H1 (cell line): ENCODE results near the gene WDR27. TPM values are rescaled to one million over a fixed set of nuclear protein-coding genes. Genes with fewer than 3 reads are reported as not detected.

Experiments
- CTCF ChIA-PET: fragments of 300-600 bp; sonication (Branson Sonifier 250); formaldehyde crosslinking; loops from one replicate; lab custom pipeline; 2021; ENCODE audit not compliant: partially characterized antibody; lab: Charles Lee
- POLR2A ChIA-PET: fragments of 300-600 bp; sonication (Branson Sonifier 250); formaldehyde crosslinking; loops from one replicate; lab custom pipeline; 2021; ENCODE audit warnings: inconsistent platforms; ENCODE audit not compliant: partially characterized antibody; lab: Charles Lee
- DNase-seq, 2 experiments: peaks; one replicate each; pipeline versions ENCODE4 v3.0.0 to v3.0.0-alpha.2; 2010 to 2022; ENCODE audit warnings: low spot score in 2 of 2, low read depth in 1 of 2, mixed read lengths in 1 of 2
- FAIRE-seq: peaks from 2 replicates; lab custom pipeline; 2011; peaks lifted over from hg19 to GRCh38; lab: Jason Lieb, UNC
- H2AFZ ChIP-seq: 2 replicates; pipeline ENCODE4 v1.8.1; 2012; ENCODE audit warnings: low read length, inconsistent platforms
- H2AK5ac ChIP-seq: 2 replicates; pipeline ENCODE4 v1.6.1; 2013; ENCODE audit warnings: low read depth, low read length
- H2BK120ac ChIP-seq: replicated peaks from 2 replicates; pipeline ENCODE3; 2013; ENCODE audit warnings: low read depth, low read length, inconsistent platforms
- H2BK12ac ChIP-seq: 2 replicates; pipeline ENCODE4 v1.6.1; 2013; ENCODE audit warnings: low read depth, low read length
- H2BK15ac ChIP-seq: 2 replicates; pipeline ENCODE4 v1.6.1; 2013; ENCODE audit warnings: low read length
- H2BK20ac ChIP-seq: 2 replicates; pipeline ENCODE4 v1.6.1; 2013; ENCODE audit warnings: low read length
- H2BK5ac ChIP-seq: 2 replicates; pipeline ENCODE4 v1.6.1; 2013; ENCODE audit warnings: low read depth, low read length
- H3K14ac ChIP-seq: 2 replicates; pipeline ENCODE4 v1.6.1; 2013; ENCODE audit warnings: inconsistent platforms; ENCODE audit not compliant: insufficient read length
- H3K18ac ChIP-seq: 2 replicates; pipeline ENCODE4 v1.6.1; 2013; ENCODE audit warnings: low read length; ENCODE audit errors: extremely low read depth
- H3K23ac ChIP-seq: 2 replicates; pipeline ENCODE4 v1.6.1; 2013; ENCODE audit warnings: inconsistent platforms; ENCODE audit not compliant: insufficient read length
- H3K23me2 ChIP-seq: 2 replicates; pipeline ENCODE4 v1.6.1; 2013; ENCODE audit warnings: low read depth, low read length
- H3K27ac ChIP-seq: 2 replicates; pipeline ENCODE4 v1.6.1; 2011; ENCODE audit warnings: low read depth, low read length, inconsistent platforms
- H3K27me3 ChIP-seq, 4 experiments: replicated peaks in 1 of 4; 1 replicate in 1 of 4; 2 replicates in 3 of 4; pipeline versions ENCODE4 v1.6.1 to v1.8.1; 2011 to 2013; ENCODE audit warnings: low read length in 3 of 4, mild to moderate bottlenecking in 3 of 4, inconsistent platforms in 2 of 4, mixed read lengths in 2 of 4, moderate library complexity in 1 of 4; ENCODE audit not compliant: control insufficient read depth in 3 of 4, insufficient read depth in 3 of 4; ENCODE audit errors: extremely low read depth in 1 of 4
- H3K36me3 ChIP-seq, 4 experiments: 2 replicates each; pipeline versions ENCODE4 v1.6.1 to v1.8.1; 2011 to 2013; ENCODE audit warnings: mild to moderate bottlenecking in 4 of 4, low read length in 3 of 4, moderate library complexity in 2 of 4, control low read depth in 1 of 4, inconsistent platforms in 1 of 4; ENCODE audit not compliant: insufficient read depth in 4 of 4, control insufficient read depth in 2 of 4
- H3K4ac ChIP-seq: replicated peaks from 2 replicates; pipeline ENCODE3; 2013; ENCODE audit warnings: low read length, low read depth, mixed read lengths, inconsistent platforms; ENCODE audit not compliant: insufficient read length
- H3K4me1 ChIP-seq, 4 experiments: replicated peaks in 1 of 4; 1 replicate in 1 of 4; 2 replicates in 3 of 4; pipeline versions ENCODE4 v1.6.1 to v1.8.1; 2011 to 2013; ENCODE audit warnings: low read length in 3 of 4, inconsistent platforms in 2 of 4, mixed read lengths in 1 of 4; ENCODE audit not compliant: insufficient read depth in 4 of 4, control insufficient read depth in 3 of 4
- H3K4me2 ChIP-seq, 2 experiments: 2 replicates each; pipeline versions ENCODE4 v1.6.1 to v1.8.1; 2011 to 2013; ENCODE audit warnings: low read depth in 2 of 2, low read length in 2 of 2, control low read depth in 1 of 2, inconsistent platforms in 1 of 2, mild to moderate bottlenecking in 1 of 2; ENCODE audit not compliant: insufficient read depth in 1 of 2
- H3K4me3 ChIP-seq, 4 experiments: fragments of 200-600, 300-600 bp in 1 of 4; sonication (generic), shearing (Covaris generic), sonication (Bioruptor Twin) in 1 of 4; 2 replicates each; pipeline versions ENCODE4 v1.5.1 to v1.8.1; 2011 to 2016; ENCODE audit warnings: low read length in 4 of 4, low read depth in 3 of 4, control low read depth in 2 of 4, inconsistent platforms in 2 of 4, mild to moderate bottlenecking in 2 of 4, mixed read lengths in 1 of 4, moderate library complexity in 1 of 4; ENCODE audit not compliant: insufficient read depth in 2 of 4; ENCODE audit errors: extremely low read depth in 1 of 4
- H3K56ac ChIP-seq: replicated peaks from 2 replicates; pipeline ENCODE3; 2013; ENCODE audit warnings: low read depth, mild to moderate bottlenecking, mixed read lengths, low read length, inconsistent platforms; ENCODE audit not compliant: insufficient read length
- H3K79me1 ChIP-seq: 2 replicates; pipeline ENCODE4 v1.6.1; 2013; ENCODE audit warnings: low read depth, low read length, control low read depth
- H3K79me2 ChIP-seq, 2 experiments: 2 replicates each; pipeline versions ENCODE4 v1.6.1 to v1.8.1; 2012 to 2013; ENCODE audit warnings: low read length in 2 of 2, mild to moderate bottlenecking in 2 of 2, inconsistent platforms in 1 of 2; ENCODE audit not compliant: insufficient read depth in 2 of 2, control insufficient read depth in 1 of 2
- H3K9ac ChIP-seq, 4 experiments: replicated peaks in 1 of 4; 1 replicate in 1 of 4; 2 replicates in 3 of 4; pipeline versions ENCODE4 v1.6.1 to v1.8.1; 2011 to 2013; ENCODE audit warnings: low read depth in 3 of 4, low read length in 3 of 4, control low read depth in 2 of 4, mild to moderate bottlenecking in 2 of 4, moderate library complexity in 2 of 4, inconsistent platforms in 1 of 4; ENCODE audit errors: extremely low read depth in 1 of 4
- H3K9me3 ChIP-seq, 2 experiments: 2 replicates each; pipeline versions ENCODE4 v1.6.1 to v1.8.1; 2012 to 2013; ENCODE audit warnings: mild to moderate bottlenecking in 2 of 2, moderate library complexity in 2 of 2, control low read depth in 1 of 2, inconsistent platforms in 1 of 2, low read depth in 1 of 2, low read length in 1 of 2, mixed read lengths in 1 of 2; ENCODE audit not compliant: insufficient read depth in 2 of 2
- H4K20me1 ChIP-seq, 2 experiments: replicated peaks in 1 of 2; 2 replicates each; pipeline versions ENCODE3 to v1.8.1; 2011 to 2013; ENCODE audit warnings: inconsistent platforms in 2 of 2, low read length in 2 of 2, mild to moderate bottlenecking in 1 of 2; ENCODE audit not compliant: insufficient read depth in 2 of 2, control insufficient read depth in 1 of 2
- H4K5ac ChIP-seq: 2 replicates; pipeline ENCODE4 v1.6.1; 2013; ENCODE audit warnings: low read length, low read depth, mixed read lengths, inconsistent platforms; ENCODE audit not compliant: insufficient read length
- H4K8ac ChIP-seq: 2 replicates; pipeline ENCODE4 v1.8.0; 2013; ENCODE audit warnings: mild to moderate bottlenecking, moderate library complexity, low read length, inconsistent platforms; ENCODE audit not compliant: insufficient read depth; ENCODE audit errors: extremely low read depth
- H4K91ac ChIP-seq: replicated peaks from 2 replicates; pipeline ENCODE3; 2013; ENCODE audit warnings: low read length, mixed read lengths, inconsistent platforms; ENCODE audit not compliant: insufficient read length
- ASH2L ChIP-seq: fragments of 200-600, 300-600 bp; sonication (generic); IDR thresholded peaks from one replicate; pipeline ENCODE4 v1.7.1; 2017; ENCODE audit warnings: low read length
- BRCA1 ChIP-seq: IDR thresholded peaks from 2 replicates; pipeline ENCODE4 v1.6.1; 2012; ENCODE audit warnings: low read depth, low read length, improper control_type of control experiment
- CBX8 ChIP-seq: fragments of 300-800, 300-1000 bp; sonication (generic); IDR thresholded peaks from 2 replicates; pipeline ENCODE4 v1.7.1; 2016; ENCODE audit warnings: low read depth, low read length, borderline replicate concordance
- CHD2 ChIP-seq: IDR thresholded peaks from 2 replicates; pipeline ENCODE4 v1.6.1; 2012; ENCODE audit warnings: low read length, improper control_type of control experiment
- EGR1 ChIP-seq: IDR thresholded peaks from 2 replicates; pipeline ENCODE4 v1.6.1; 2011; ENCODE audit warnings: low read depth, low read length, borderline replicate concordance
- FOSL1 ChIP-seq: IDR thresholded peaks from 2 replicates; pipeline ENCODE4 v1.6.1; 2011; ENCODE audit warnings: mild to moderate bottlenecking, low read depth, low read length, moderate library complexity; ENCODE audit not compliant: insufficient read depth
- JUN ChIP-seq: IDR thresholded peaks from 2 replicates; pipeline ENCODE4 v1.6.1; 2011; ENCODE audit warnings: low read depth, mild to moderate bottlenecking, improper control_type of control experiment, low read length
- KDM1A ChIP-seq: fragments of 200-600, 300-600 bp; sonication (generic); IDR thresholded peaks from 2 replicates; pipeline ENCODE4 v1.7.1; 2016; ENCODE audit warnings: mild to moderate bottlenecking, low read length, borderline replicate concordance
- KDM5A ChIP-seq: fragments of 200-600 bp; IDR thresholded peaks from 2 replicates; pipeline ENCODE4 v1.7.1; 2012; ENCODE audit warnings: mild to moderate bottlenecking, low read length, inconsistent platforms, mixed read lengths
- NANOG ChIP-seq: IDR thresholded peaks from 2 replicates; pipeline ENCODE4 v1.6.1; 2011; ENCODE audit warnings: low read length, low read depth, mild to moderate bottlenecking, inconsistent platforms; ENCODE audit not compliant: insufficient read depth, poor library complexity, severe bottlenecking
- PHF8 ChIP-seq: fragments of 200-600 bp; sonication (generic); conservative IDR thresholded peaks from 2 replicates; pipeline ENCODE4 v1.7.1; 2012; ENCODE audit warnings: low read depth, mild to moderate bottlenecking, inconsistent platforms, low read length, moderate library complexity
- RBBP5 ChIP-seq: IDR thresholded peaks from 2 replicates; pipeline ENCODE4 v1.7.1; 2012; ENCODE audit warnings: low read depth, mild to moderate bottlenecking, inconsistent platforms, low read length, moderate library complexity, borderline replicate concordance
- RFX5 ChIP-seq: IDR thresholded peaks from 2 replicates; pipeline ENCODE4 v1.6.1; 2011; ENCODE audit warnings: low read depth, low read length, improper control_type of control experiment, borderline replicate concordance
- SP2 ChIP-seq: IDR thresholded peaks from 2 replicates; pipeline ENCODE4 v1.6.1; 2012; ENCODE audit warnings: mild to moderate bottlenecking, low read length, inconsistent platforms
- SUZ12 ChIP-seq: fragments of 200-600 bp; sonication (generic); IDR thresholded peaks from 2 replicates; pipeline ENCODE4 v1.6.1; 2012; ENCODE audit warnings: mild to moderate bottlenecking, inconsistent platforms, low read length, moderate library complexity, mixed read lengths
- WGBS, 2 experiments: shearing (Covaris generic) in 1 of 2; methylation state at CpG; one replicate each; pipeline versions ENCODE4 v1.1.6 to v1.1.7; 2013 to 2015; ENCODE audit warnings: low lambda C conversion rate in 2 of 2, mixed read lengths in 2 of 2, inconsistent platforms in 1 of 2, low coverage in 1 of 2, missing lambda C conversion rate in 1 of 2; ENCODE audit not compliant: insufficient replicate concordance in 2 of 2, insufficient coverage in 1 of 2, insufficient read length in 1 of 2; ENCODE audit errors: extremely low coverage in 1 of 2, missing lambda C conversion rate in 1 of 2; 5-methylcytosine and 5-hydroxymethylcytosine counted together
- polyA plus RNA-seq, 7 experiments: library from polyadenylated mRNA; depleted of rRNA in 3 of 7; stranded (reverse) in 5 of 7; unstranded in 2 of 7; fragments of >200 nt in 5 of 7; fragments of 200-250 nt in 2 of 7; gene quantifications; 1 replicate in 5 of 7; 2 replicates in 1 of 7; 4 replicates in 1 of 7; pipeline versions ENCODE4 v1.2.1 to v1.2.3, GENCODE V29; 2011 to 2013; ENCODE audit warnings: missing spikeins in 2 of 7, mixed read lengths in 2 of 7
- total RNA-seq: library from RNA; stranded (reverse); fragmentation: NEBNext Ultra II Directional; extraction: Animal tissue kit (Norgen Biotek cat#: 25700); gene quantifications from 2 replicates; pipeline ENCODE4 v1.2.1, GENCODE V29; 2021

Gene WDR27
- total and polyA plus RNA-seq, 2 of the 8 experiments (the other 6 are each of a cell fraction or from before 2014, with no cell fraction given) = 53.6 to 68.6 TPM

- no peak overlapping the region for H4K8ac ChIP-seq
- peaks cover 5% of the 10 kb centered on the region for H3K79me1 ChIP-seq
- no peak overlapping the region for H3K18ac ChIP-seq
- FAIRE-seq = no peak
- 80% methylated on average over 7 of the region's 7 CpGs; no CpG with 5 or more reads in 1 of the 2 experiments for WGBS, 2 experiments
- no peak overlapping the region for H3K23ac ChIP-seq
- peaks cover 4 to 27% (median 24%) of the 10 kb centered on the region in 4 experiments for H3K4me1 ChIP-seq
- no peak overlapping the region for H3K14ac ChIP-seq
- no peak overlapping the region for H2BK12ac ChIP-seq
- H3K4me3 ChIP-seq = no peak overlapping the region
- no peak overlapping the region for H2AFZ ChIP-seq
- ChIA-PET POLR2A (interaction anchor here (1.0 kb wide), 1 partner anchor 24 kb away, joined by 3 read pairs; no protein-coding TSS in a partner anchor), CTCF (no interaction called here)
- H3K4me2 ChIP-seq = no peak overlapping the region
- no peak overlapping the region for H2BK5ac ChIP-seq
- H3K23me2 ChIP-seq = peaks cover 7% of the 10 kb centered on the region
- H3K79me2 ChIP-seq = peaks cover 4% of the 10 kb centered on the region in 2 experiments; a peak in 2 of 4 replicates
- no peaks in the 10 kb centered on the region; a peak in 1 of 4 replicates for H3K9me3 ChIP-seq
- no peak overlapping the region for H2AK5ac ChIP-seq
- H4K91ac ChIP-seq = no peak overlapping the region
- H4K20me1 ChIP-seq = peaks cover 2 to 10% of the 10 kb centered on the region in 2 experiments
- H3K36me3 ChIP-seq = peaks cover 4 to 27% (median 17%) of the 10 kb centered on the region in 4 experiments
- no peak overlapping the region for H3K9ac ChIP-seq
- H3K4ac ChIP-seq = no peak overlapping the region
- no peak overlapping the region for H4K5ac ChIP-seq
- H2BK15ac ChIP-seq = no peak overlapping the region
- no peak for DNase-seq
- 0 out of 2 replicates have a peak overlapping the region, but pooled peaks have one; percentile 1 for H3K27ac ChIP-seq
- no peaks in the 10 kb centered on the region for H3K27me3 ChIP-seq
- H3K56ac ChIP-seq = no peak overlapping the region
- H2BK20ac ChIP-seq = no peak overlapping the region
- H2BK120ac ChIP-seq = no peak overlapping the region
- TF ChIP-seq KDM1A (no peak), JUN (no peak), ASH2L (no peak), CBX8 (no peak), BRCA1 (no peak), SP2 (no peak), RFX5 (no peak), PHF8 (no peak), NANOG (no peak), KDM5A (no peak), FOSL1 (no peak), EGR1 (no peak), SUZ12 (no peak), CHD2 (no peak), RBBP5 (no peak)
Observed at GRCh38 chr6:169623343-169623742, 78.5 kb downstream of the WDR27 start.
